Measurements from ENCODE around the gene KIFC3.
"Not testable (repeated sequence)": the region's sequence is repeated elsewhere in the genome, so short reads cannot be mapped to it uniquely, and the experiment has no call there.

KIFC3 gene

GRCh38 chr16:57804111-57804837 lies 2.0 kb upstream of the KIFC3 start:
- DNase-seq (ENCODE audit: low read depth), result no peak

- DNase-seq (ENCODE audit: low read depth), result no peak
Observed at GRCh38 chr16:57803134-57803990, 1.1 kb upstream of the KIFC3 start.

- DNase-seq (ENCODE audit: low read depth), result no peak
Observed at GRCh38 chr16:57801809-57802340, 416 bp downstream of the KIFC3 start.

DNA sequence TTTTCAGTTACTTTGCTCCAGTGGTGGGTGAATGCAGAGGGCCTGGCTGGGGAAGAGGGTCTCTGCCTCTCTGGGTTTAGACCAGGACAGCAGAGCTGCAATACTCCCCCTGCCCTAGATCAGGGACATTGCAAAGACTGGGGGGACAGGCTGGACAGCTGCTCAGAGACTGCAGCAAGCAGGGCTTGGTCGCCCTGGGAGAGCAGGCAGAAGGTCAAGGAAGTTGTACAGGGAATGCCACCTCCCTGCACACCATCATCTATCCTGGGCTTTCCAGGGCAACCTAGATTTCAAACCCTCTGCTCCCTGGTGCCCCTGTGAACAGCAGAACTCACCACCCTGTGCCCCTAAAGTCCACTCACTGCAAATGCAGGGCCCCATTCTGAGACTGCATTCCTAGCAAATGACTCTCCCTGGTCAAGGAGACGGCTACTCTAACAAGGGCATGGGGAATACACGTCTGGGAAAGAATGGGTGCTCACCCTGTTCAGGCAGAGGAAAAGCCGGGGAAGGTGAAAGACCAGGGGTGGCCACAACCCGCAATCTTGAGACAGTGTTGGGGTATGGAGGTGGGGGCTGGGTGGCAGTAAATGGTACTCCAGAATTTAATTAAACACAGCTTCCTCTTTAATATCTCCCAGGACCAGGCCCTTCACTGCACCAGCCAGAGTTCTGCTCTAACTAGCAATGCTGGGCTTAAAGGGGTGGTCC lies 1.0 kb downstream of the KIFC3 start:
- DNase-seq (ENCODE audit: low read depth), result no peak

- no peak for DNase-seq (ENCODE audit: low read depth)
Observed at GRCh38 chr16:57800200-57801097, 1.8 kb downstream of the KIFC3 start.

- DNase-seq (ENCODE audit: low read depth), result no peak
Observed at GRCh38 chr16:57799600-57800199, 2.6 kb downstream of the KIFC3 start.

GRCh38 chr16:57798953-57799599 lies 3.2 kb downstream of the KIFC3 start:
- no peak for DNase-seq (ENCODE audit: low read depth)

- DNase-seq (ENCODE audit: low read depth), result no peak
Observed at GRCh38 chr16:57798267-57798810, 4.0 kb downstream of the KIFC3 start.

GRCh38 chr16:57797526-57798266 lies 4.6 kb downstream of the KIFC3 start:
- DNase-seq (ENCODE audit: low read depth), result no peak

DNA sequence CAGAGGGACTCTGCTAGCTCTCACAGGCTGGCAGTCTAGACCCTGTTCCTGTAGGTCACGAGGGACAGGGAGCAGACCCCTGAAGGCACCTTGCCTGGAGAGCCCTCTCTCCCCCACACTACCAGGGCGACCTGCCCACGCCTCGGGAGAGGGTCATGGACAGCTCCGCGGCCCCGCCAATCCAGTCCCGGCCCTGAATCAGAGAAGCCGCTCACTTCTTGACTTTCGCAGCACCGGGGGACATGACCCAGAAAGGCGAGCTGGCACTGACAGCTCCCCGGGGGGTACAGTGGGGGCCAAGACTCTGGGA lies 5.1 kb downstream of the KIFC3 start:
- DNase-seq (ENCODE audit: low read depth), result no peak

GRCh38 chr16:57796014-57796413 lies 6.3 kb downstream of the KIFC3 start:
- DNase-seq (ENCODE audit: low read depth), result not testable (repeated sequence)

DNA sequence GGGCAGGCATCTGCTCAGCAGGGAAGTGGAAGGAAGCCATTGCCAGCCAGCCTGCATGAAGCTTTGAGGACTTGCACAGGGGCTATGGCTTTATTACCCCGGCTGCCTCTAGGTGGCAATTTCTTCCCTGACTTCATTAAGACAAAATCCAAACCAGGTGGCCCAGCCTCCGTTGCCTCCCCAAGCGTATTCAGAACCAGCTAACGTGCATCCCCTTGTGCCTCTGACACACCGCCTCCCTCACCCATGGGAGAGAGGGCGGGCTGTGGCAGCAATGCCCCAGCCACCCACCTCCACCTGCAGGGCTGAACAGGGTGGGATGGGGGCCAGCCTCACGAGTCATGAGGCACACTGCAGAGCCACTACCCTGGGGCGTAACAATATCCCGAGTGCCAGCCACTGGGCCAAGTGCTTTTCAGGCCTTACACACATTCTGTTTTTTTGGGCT lies 6.8 kb downstream of the KIFC3 start:
- no peak for DNase-seq (ENCODE audit: low read depth)

DNA sequence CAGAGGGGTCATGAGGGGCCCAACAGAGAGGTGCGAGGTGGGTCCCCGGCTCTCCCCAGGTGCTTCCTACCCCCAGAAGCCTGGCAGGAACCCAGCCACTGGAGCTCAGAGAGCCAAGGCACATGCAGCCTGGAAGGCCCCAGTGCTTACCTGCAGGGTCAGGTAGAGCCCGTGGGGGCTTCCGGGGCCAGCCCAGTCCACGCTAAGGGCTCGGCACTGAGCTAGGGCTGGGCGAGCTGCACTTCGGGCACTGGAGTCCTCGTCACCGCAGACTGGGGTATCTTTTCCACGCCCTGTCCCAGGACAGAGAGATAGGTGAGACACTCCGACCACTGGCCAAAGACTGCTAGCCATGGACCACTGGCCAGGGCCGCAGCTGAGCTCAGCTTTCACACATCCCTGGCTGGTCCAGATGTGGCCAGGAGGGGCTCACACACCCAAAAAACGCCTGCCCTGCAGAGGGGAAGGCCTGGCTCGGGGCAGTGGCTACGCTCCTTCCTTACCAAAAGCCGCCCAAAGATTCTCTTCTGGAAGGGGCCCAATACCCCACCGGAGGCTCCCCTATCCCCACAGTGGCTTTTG lies 7.4 kb downstream of the KIFC3 start:
- no peak for DNase-seq (ENCODE audit: low read depth)

GRCh38 chr16:57791893-57792461 lies 10.3 kb downstream of the KIFC3 start:
- no peak for DNase-seq (ENCODE audit: low read depth)

DNA sequence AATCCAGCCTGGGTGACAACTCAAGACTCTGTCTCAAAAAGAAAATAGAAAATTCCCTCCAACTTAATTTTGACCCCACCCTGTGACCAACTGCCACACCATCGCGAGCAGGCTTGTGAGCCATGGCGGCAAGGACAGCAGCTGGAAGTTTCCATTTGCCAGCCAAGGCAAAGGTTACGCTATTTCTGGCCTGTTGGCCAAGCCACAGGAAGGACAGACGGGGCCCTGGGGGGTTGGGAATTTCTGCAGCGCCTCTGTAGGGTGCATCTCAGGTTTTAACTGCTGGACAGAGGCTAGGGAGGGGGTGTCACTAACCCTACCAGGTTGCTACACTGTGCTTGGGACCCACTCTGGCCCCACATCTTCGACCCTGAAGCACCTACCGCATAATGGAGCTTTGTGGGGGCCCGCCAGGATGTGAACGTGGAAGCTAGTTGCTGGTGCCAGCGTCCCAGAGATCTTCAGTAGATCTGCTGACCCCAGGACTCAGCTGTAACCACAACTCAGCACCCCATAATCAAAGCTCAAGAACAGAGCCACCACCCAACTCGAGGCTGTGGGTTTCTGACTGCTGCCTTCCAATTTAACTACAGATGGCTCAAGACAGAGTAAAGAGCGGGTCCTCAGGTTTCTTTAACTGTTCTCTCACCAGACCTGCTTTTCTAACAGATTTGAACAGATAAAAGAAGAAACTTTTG lies 10.9 kb downstream of the KIFC3 start:
- no peak for DNase-seq (ENCODE audit: low read depth)

DNA sequence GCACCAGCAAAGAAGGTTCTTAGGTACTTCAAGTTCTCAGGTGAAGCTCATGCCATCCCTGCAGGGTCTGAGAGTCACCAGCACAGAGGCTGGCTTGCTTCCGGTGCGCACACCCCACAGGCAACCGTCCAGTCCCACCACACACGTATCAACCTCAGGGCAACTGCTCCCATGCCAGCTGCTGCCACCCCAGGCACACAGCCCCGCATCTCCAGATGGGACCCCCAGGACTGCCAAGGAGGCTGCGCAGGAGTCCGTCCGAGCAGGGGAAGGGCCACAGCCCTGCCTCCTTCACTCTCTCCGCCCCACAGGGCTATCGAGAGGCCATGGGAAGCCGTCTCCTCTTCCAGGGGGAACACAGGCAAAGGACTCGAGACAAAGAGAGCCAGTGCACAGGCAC lies 13.3 kb downstream of the KIFC3 start:
- no peak for DNase-seq (ENCODE audit: low read depth)

- DNase-seq (ENCODE audit: low read depth), result no peak
Observed at GRCh38 chr16:57788252-57788841, 13.9 kb downstream of the KIFC3 start.

- DNase-seq (ENCODE audit: low read depth), result no peak
Observed at GRCh38 chr16:57787519-57787905, 14.8 kb downstream of the KIFC3 start.
